CD4-positive, alpha-beta memory T cell (primary cell): ENCODE measurements around the gene FAM20A. TPM values are rescaled to one million over a fixed set of nuclear protein-coding genes. Genes with fewer than 3 reads are reported as not detected.
"Not testable (repeated sequence)": the region's sequence is repeated elsewhere in the genome, so short reads cannot be mapped to it uniquely, and the experiment has no call there.

Experiments
- CTCF ChIA-PET: fragments of 350-600 bp; sonication (Branson Sonifier 250); formaldehyde crosslinking; loops from one replicate; lab custom pipeline; 2021; ENCODE audit warnings: inconsistent platforms; ENCODE audit not compliant: partially characterized antibody; lab: Charles Lee
- POLR2A ChIA-PET: fragments of 350-600 bp; sonication (Branson Sonifier 250); formaldehyde crosslinking; loops from one replicate; lab custom pipeline; 2021; ENCODE audit not compliant: partially characterized antibody; lab: Charles Lee
- DNase-seq, 5 donors: peaks; one replicate each; pipeline versions ENCODE4 v3.0.0 to v3.0.0-alpha.2; 2020 to 2022; ENCODE audit warnings: mixed read lengths in 1 of 5
- H3K27ac ChIP-seq: one replicate; pipeline ENCODE4 v1.7.0; 2013; ENCODE audit warnings: low read depth, low read length
- H3K27me3 ChIP-seq: 2 replicates; pipeline ENCODE4 v1.7.0; 2013; ENCODE audit warnings: mild to moderate bottlenecking, low read length, moderate library complexity; ENCODE audit not compliant: insufficient read depth
- H3K36me3 ChIP-seq: 2 replicates; pipeline ENCODE4 v1.7.0; 2013; ENCODE audit warnings: mild to moderate bottlenecking, low read length, moderate library complexity; ENCODE audit not compliant: insufficient read depth
- H3K4me1 ChIP-seq: 2 replicates; pipeline ENCODE4 v1.7.0; 2013; ENCODE audit warnings: mild to moderate bottlenecking, low read length, moderate library complexity; ENCODE audit not compliant: insufficient read depth
- H3K4me3 ChIP-seq, 2 donors: one replicate each; pipeline ENCODE4 v1.7.0; 2013; ENCODE audit warnings: low read length in 2 of 2, mild to moderate bottlenecking in 1 of 2
- H3K9me3 ChIP-seq, 2 donors: one replicate each; pipeline ENCODE4 v1.7.0; 2013; ENCODE audit warnings: low read length in 2 of 2, control low read depth in 1 of 2; ENCODE audit not compliant: control insufficient read depth in 1 of 2
- H3K27ac Mint-ChIP-seq, 7 donors: one replicate each; pipeline ENCODE4 v1.8.0; 2020 to 2021; ENCODE audit warnings: mixed read lengths in 7 of 7, mild to moderate bottlenecking in 6 of 7, inconsistent platforms in 3 of 7, moderate library complexity in 3 of 7
- H3K27me3 Mint-ChIP-seq, 2 donors: one replicate each; pipeline ENCODE4 v1.8.0; 2020 to 2021; ENCODE audit warnings: mixed read lengths in 2 of 2
- H3K36me3 Mint-ChIP-seq, 2 donors: one replicate each; pipeline ENCODE4 v1.8.0; 2020 to 2021; ENCODE audit warnings: mixed read lengths in 2 of 2, inconsistent platforms in 1 of 2, mild to moderate bottlenecking in 1 of 2
- H3K4me1 Mint-ChIP-seq, 4 donors: one replicate each; pipeline ENCODE4 v1.8.0; 2020 to 2021; ENCODE audit warnings: mixed read lengths in 4 of 4, mild to moderate bottlenecking in 1 of 4
- H3K4me3 Mint-ChIP-seq, 8 donors: one replicate each; pipeline ENCODE4 v1.8.0; 2020 to 2021; ENCODE audit warnings: mixed read lengths in 8 of 8, mild to moderate bottlenecking in 7 of 8, moderate library complexity in 6 of 8, inconsistent platforms in 3 of 8
- H3K9me3 Mint-ChIP-seq, 8 donors: one replicate each; pipeline ENCODE4 v1.8.0; 2020 to 2021; ENCODE audit warnings: mixed read lengths in 8 of 8, mild to moderate bottlenecking in 5 of 8, inconsistent platforms in 3 of 8, moderate library complexity in 1 of 8
- intact Hi-C: fragments of 100-400 bp; cut with micrococcal nuclease; formaldehyde crosslinking; loops from one replicate; pipeline ENCODE4 v1.15.1; 2023
- polyA plus RNA-seq, 2 donors: library from polyadenylated mRNA; unstranded; fragments of 300-500 nt; fragmentation: Illumina TruSeq; gene quantifications; one replicate each; pipeline ENCODE4 v1.2.3, GENCODE V29; 2021
- total RNA-seq, 2 experiments: library from RNA; stranded (reverse); gene quantifications; one replicate each; pipeline ENCODE4 v1.2.3, GENCODE V29; 2021

FAM20A gene
- total and polyA plus RNA-seq, 4 experiments from 2014 or later = 0.08 TPM; not detected in 3

DNA sequence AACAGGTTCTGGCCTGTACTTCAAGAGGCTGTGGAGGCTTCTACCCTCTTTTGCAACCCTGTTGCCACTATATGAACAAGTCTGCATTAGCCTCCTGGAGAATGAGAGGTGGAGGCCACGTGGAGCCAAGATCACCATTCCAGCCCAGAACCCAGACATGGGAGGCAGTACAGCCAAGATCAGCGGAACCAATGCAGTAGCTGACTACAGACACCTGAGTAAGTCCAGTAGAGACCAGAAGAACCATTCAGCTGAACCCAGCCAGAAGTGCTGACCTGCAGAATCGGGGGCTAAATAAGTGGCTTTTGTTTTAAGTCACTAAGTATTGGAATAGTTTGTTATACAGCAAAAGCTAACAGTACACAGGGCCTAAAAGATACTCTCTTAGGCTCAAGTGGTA, 12.1 kb downstream of the FAM20A start:
- no peak overlapping the region for H3K4me3 Mint-ChIP-seq
- CTCF ChIA-PET = no interaction called here
- Histone ChIP-seq H3K4me1 (no peaks in the 10 kb centered on the region), H3K9me3 (no peaks in the 10 kb centered on the region), H3K36me3 (no peaks in the 10 kb centered on the region), H3K4me3 (no peak overlapping the region), H3K27ac (no peak overlapping the region), H3K27me3 (no peaks in the 10 kb centered on the region)
- no peaks in the 10 kb centered on the region for H3K4me1 Mint-ChIP-seq
- peaks cover 17 to 28% of the 10 kb centered on the region in 2 donors for H3K27me3 Mint-ChIP-seq
- intact Hi-C loops = no loop called here
- no peak overlapping the region for H3K27ac Mint-ChIP-seq
- no peak for DNase-seq
- H3K36me3 Mint-ChIP-seq = peaks cover 0 to 5% of the 10 kb centered on the region in 2 donors
- peaks cover 0 to 12% (median 2%) of the 10 kb centered on the region in 8 donors for H3K9me3 Mint-ChIP-seq
- POLR2A ChIA-PET = no interaction called here

DNA sequence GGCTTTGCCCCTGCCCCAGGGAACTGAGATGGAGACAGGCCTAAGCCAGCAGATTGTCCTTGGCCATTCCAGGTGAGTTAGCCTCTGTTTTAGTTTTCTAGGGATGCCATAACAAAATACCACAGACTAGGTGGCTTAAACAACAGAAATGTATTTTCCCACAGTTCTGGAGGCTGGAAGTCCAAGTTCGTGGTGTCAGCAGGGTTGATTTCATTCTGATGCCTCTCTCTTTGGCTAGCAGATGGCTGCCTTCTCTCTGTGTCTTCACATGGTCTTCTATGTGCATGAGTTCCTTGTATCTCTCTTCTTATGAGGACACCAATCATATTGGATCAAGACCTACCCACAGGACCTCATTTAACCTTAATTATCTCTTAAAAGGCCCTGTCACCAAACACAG, 12.8 kb downstream of the FAM20A start:
- Histone ChIP-seq H3K4me1 (no peaks in the 10 kb centered on the region), H3K9me3 (no peaks in the 10 kb centered on the region), H3K27me3 (no peaks in the 10 kb centered on the region), H3K4me3 (no peak overlapping the region), H3K27ac (no peak overlapping the region), H3K36me3 (no peaks in the 10 kb centered on the region)
- POLR2A ChIA-PET = no interaction called here
- H3K4me3 Mint-ChIP-seq = no peak overlapping the region
- H3K9me3 Mint-ChIP-seq = peaks cover 0 to 12% (median 2%) of the 10 kb centered on the region in 8 donors
- intact Hi-C loops = no loop called here
- no peak for DNase-seq
- H3K4me1 Mint-ChIP-seq = no peaks in the 10 kb centered on the region
- peaks cover 13 to 22% of the 10 kb centered on the region in 2 donors for H3K27me3 Mint-ChIP-seq
- CTCF ChIA-PET = no interaction called here
- no peak overlapping the region for H3K27ac Mint-ChIP-seq
- peaks cover 0 to 5% of the 10 kb centered on the region in 2 donors for H3K36me3 Mint-ChIP-seq

GRCh38 chr17:68587847-68588246, 13.3 kb downstream of the FAM20A start:
- peaks cover 0 to 12% (median 2%) of the 10 kb centered on the region in 8 donors for H3K9me3 Mint-ChIP-seq
- ChIA-PET POLR2A (no interaction called here), CTCF (no interaction called here)
- no peak overlapping the region for H3K27ac Mint-ChIP-seq
- Histone ChIP-seq H3K9me3 (no peaks in the 10 kb centered on the region), H3K4me1 (no peaks in the 10 kb centered on the region), H3K27ac (no peak overlapping the region), H3K4me3 (no peak overlapping the region), H3K36me3 (no peaks in the 10 kb centered on the region), H3K27me3 (no peaks in the 10 kb centered on the region)
- H3K27me3 Mint-ChIP-seq = peaks cover 13 to 18% of the 10 kb centered on the region in 2 donors
- intact Hi-C loops = no loop called here
- H3K4me3 Mint-ChIP-seq = no peak overlapping the region
- DNase-seq = no peak
- peaks cover 0 to 5% of the 10 kb centered on the region in 2 donors for H3K36me3 Mint-ChIP-seq
- H3K4me1 Mint-ChIP-seq = no peaks in the 10 kb centered on the region

- CTCF ChIA-PET = no interaction called here
- intact Hi-C loops = no loop called here
- no peak overlapping the region for H3K27ac Mint-ChIP-seq
- Histone ChIP-seq H3K4me3 (no peak overlapping the region), H3K4me1 (no peaks in the 10 kb centered on the region), H3K9me3 (no peaks in the 10 kb centered on the region), H3K27me3 (no peaks in the 10 kb centered on the region), H3K36me3 (no peaks in the 10 kb centered on the region), H3K27ac (no peak overlapping the region)
- H3K9me3 Mint-ChIP-seq = peaks cover 0 to 12% (median 2%) of the 10 kb centered on the region in 8 donors
- H3K36me3 Mint-ChIP-seq = peaks cover 0 to 5% of the 10 kb centered on the region in 2 donors
- H3K27me3 Mint-ChIP-seq = peaks cover 12% of the 10 kb centered on the region in 2 donors
- no peaks in the 10 kb centered on the region for H3K4me1 Mint-ChIP-seq
- no peak overlapping the region for H3K4me3 Mint-ChIP-seq
- no peak for DNase-seq
- POLR2A ChIA-PET = no interaction called here
Measured at GRCh38 chr17:68587026-68587425, 14.1 kb downstream of the FAM20A start.

GRCh38 chr17:68585643-68586042, 15.5 kb downstream of the FAM20A start:
- no peak for DNase-seq
- intact Hi-C loops = no loop called here
- no peaks in the 10 kb centered on the region for H3K9me3 ChIP-seq
- H3K9me3 Mint-ChIP-seq = peaks cover 0 to 12% (median 2%) of the 10 kb centered on the region in 8 donors
- H3K27ac ChIP-seq = no peak overlapping the region
- no peaks in the 10 kb centered on the region for H3K36me3 ChIP-seq
- no peaks in the 10 kb centered on the region for H3K27me3 ChIP-seq
- no peak overlapping the region for H3K4me3 ChIP-seq
- ChIA-PET CTCF (no interaction called here), POLR2A (no interaction called here)
- no peak overlapping the region for H3K4me3 Mint-ChIP-seq
- no peaks in the 10 kb centered on the region for H3K4me1 ChIP-seq
- H3K4me1 Mint-ChIP-seq = no peaks in the 10 kb centered on the region
- no peak overlapping the region for H3K27ac Mint-ChIP-seq
- H3K27me3 Mint-ChIP-seq = peaks cover 9 to 10% of the 10 kb centered on the region in 2 donors
- H3K36me3 Mint-ChIP-seq = peaks cover 0 to 5% of the 10 kb centered on the region in 2 donors

DNA sequence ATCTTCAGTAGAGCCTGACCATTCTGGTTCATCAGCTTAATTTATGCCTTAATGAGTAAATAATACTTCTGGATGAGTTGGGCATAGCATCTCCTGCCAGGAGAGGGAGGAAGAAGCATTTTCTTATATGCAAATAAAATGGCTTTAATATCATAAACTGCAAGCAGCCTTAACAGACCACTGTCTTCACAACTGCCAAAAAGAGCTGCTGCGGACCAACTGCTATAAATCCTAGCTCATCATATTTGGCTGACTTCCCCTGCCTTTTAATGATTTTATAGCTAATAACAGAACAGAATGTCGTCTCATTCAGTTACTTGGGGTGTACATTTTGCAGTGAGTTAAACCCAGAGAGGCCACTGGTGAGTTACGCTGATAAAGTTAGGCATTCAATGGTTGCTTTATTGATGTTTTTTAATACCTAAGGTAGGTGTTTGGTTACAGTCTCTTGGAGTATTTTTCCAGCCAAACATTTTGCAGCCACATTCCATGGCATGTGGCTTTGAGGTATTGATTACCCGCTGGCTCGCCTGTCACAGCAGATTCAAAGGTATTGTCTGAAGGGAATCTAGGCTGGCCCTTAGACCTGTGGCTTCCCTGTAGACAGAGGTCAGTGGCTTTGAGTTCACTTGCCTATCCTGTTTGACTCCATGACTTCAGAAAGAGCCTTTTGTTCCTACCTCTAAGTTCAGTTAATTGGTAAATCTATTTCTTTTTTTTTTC, 16.4 kb downstream of the FAM20A start:
- H3K9me3 Mint-ChIP-seq = peaks cover 0 to 12% (median 2%) of the 10 kb centered on the region in 8 donors
- no peak overlapping the region for H3K27ac ChIP-seq
- H3K27me3 Mint-ChIP-seq = peaks cover 9 to 10% of the 10 kb centered on the region in 2 donors
- H3K4me3 Mint-ChIP-seq = no peak overlapping the region
- H3K4me3 ChIP-seq = no peak overlapping the region
- H3K4me1 Mint-ChIP-seq = no peaks in the 10 kb centered on the region
- no peaks in the 10 kb centered on the region for H3K4me1 ChIP-seq
- no peaks in the 10 kb centered on the region for H3K9me3 ChIP-seq
- H3K27me3 ChIP-seq = no peaks in the 10 kb centered on the region
- intact Hi-C loops = no loop called here
- H3K27ac Mint-ChIP-seq = no peak overlapping the region
- H3K36me3 Mint-ChIP-seq = peaks cover 0 to 5% of the 10 kb centered on the region in 2 donors
- ChIA-PET POLR2A (no interaction called here), CTCF (no interaction called here)
- no peak for DNase-seq
- H3K36me3 ChIP-seq = no peaks in the 10 kb centered on the region

DNA sequence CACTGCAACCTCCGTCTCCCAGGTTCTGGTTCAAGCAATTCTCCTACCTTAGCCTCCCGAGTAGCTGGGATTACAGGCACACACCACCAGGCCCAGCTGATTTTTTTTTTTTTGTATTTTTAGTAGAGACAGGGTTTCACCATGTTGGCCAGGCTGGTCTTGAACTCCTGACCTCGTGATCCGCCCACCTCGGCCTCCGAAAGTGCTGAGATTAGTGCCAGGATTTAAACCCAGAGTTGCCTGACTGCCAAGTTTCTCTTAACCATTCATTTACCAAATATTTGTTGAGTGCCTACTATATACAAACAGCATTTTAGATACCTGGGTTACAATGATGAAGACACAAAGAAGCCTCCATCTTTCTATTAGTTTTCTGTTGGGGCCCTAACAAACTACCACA, 18.3 kb downstream of the FAM20A start:
- intact Hi-C loops, DNase-seq, H3K27ac ChIP-seq, POLR2A ChIA-PET, H3K9me3 ChIP-seq, H3K4me3 ChIP-seq, H3K27ac Mint-ChIP-seq, H3K27me3 ChIP-seq, H3K4me3 Mint-ChIP-seq, H3K36me3 Mint-ChIP-seq, CTCF ChIA-PET, H3K4me1 Mint-ChIP-seq, H3K9me3 Mint-ChIP-seq, H3K36me3 ChIP-seq, H3K4me1 ChIP-seq: not testable (repeated sequence)
- H3K27me3 Mint-ChIP-seq = peaks cover 6 to 16% of the 10 kb centered on the region in 2 donors
